ENCODE data around the gene DHRS7. TPM values are rescaled to one million over a fixed set of nuclear protein-coding genes. Genes with fewer than 3 reads are reported as not detected.

Gene DHRS7
- total RNA-seq, 4 donors from 2014 or later: 64.5 to 108 (median 91.2) TPM

GRCh38 chr14:60184146-60184904 lies 19.1 kb upstream of the DHRS7 start:
- peak in 1 of 2 donors; percentile 38 for DNase-seq
- peak; percentile 78 to 89 (median 80) for TF ChIP-seq CTCF (IDR thresholded peaks at IDR 0.05)
- TF ChIP-seq POLR2A (IDR thresholded peaks at IDR 0.05): no peak
- Histone ChIP-seq H3K36me3 (no peaks in the 10 kb centered on the region), H3K9me3 (no peaks in the 10 kb centered on the region), H3K4me3 (peak overlapping the region; percentile 28 to 40), H3K27me3 (no peaks in the 10 kb centered on the region), H3K4me1 (no peaks in the 10 kb centered on the region), H3K27ac (peak overlapping the region; percentile 79 to 80)
- intact Hi-C loops (cut with DNase I; ENCODE audit: low total_unique reads): loop anchor here (10.0 kb wide), 2 partner anchors 120 to 220 kb away; no protein-coding TSS in a partner anchor

- H3K36me3 ChIP-seq: no peaks in the 10 kb centered on the region
- peak overlapping the region; percentile 79 to 80 for H3K27ac ChIP-seq
- no peaks in the 10 kb centered on the region for H3K27me3 ChIP-seq
- peak overlapping the region; percentile 28 to 40 for H3K4me3 ChIP-seq
- TF ChIP-seq POLR2A (IDR thresholded peaks at IDR 0.05) (no peak), CTCF (IDR thresholded peaks at IDR 0.05) (no peak)
- intact Hi-C loops (cut with DNase I; ENCODE audit: low total_unique reads): loop anchor here (10.0 kb wide), 2 partner anchors 119 to 219 kb away; no protein-coding TSS in a partner anchor
- H3K4me1 ChIP-seq: no peaks in the 10 kb centered on the region
- DNase-seq: no peak
- no peaks in the 10 kb centered on the region for H3K9me3 ChIP-seq
Observed at GRCh38 chr14:60183741-60184140, 18.5 kb upstream of the DHRS7 start.

GRCh38 chr14:60183138-60183537 lies 17.9 kb upstream of the DHRS7 start:
- intact Hi-C loops (cut with DNase I; ENCODE audit: low total_unique reads): loop anchor here (10.0 kb wide), 2 partner anchors 118 to 218 kb away; no protein-coding TSS in a partner anchor
- Histone ChIP-seq H3K36me3 (no peaks in the 10 kb centered on the region), H3K27me3 (no peaks in the 10 kb centered on the region), H3K4me3 (no peak overlapping the region), H3K4me1 (no peaks in the 10 kb centered on the region), H3K27ac (peak overlapping the region; percentile 79 to 80), H3K9me3 (peaks cover 0 to 3% of the 10 kb centered on the region in 2 donors)
- no peak for TF ChIP-seq POLR2A (IDR thresholded peaks at IDR 0.05)
- no peak for TF ChIP-seq CTCF (IDR thresholded peaks at IDR 0.05)
- no peak for DNase-seq

GRCh38 chr14:60179431-60179869 lies 14.3 kb upstream of the DHRS7 start:
- TF ChIP-seq CTCF (IDR thresholded peaks at IDR 0.05) (no peak), POLR2A (IDR thresholded peaks at IDR 0.05) (no peak)
- H3K27ac ChIP-seq: peak overlapping the region in 1 of 2 donors; percentile 0
- H3K9me3 ChIP-seq: peaks cover 0 to 3% of the 10 kb centered on the region in 2 donors
- no peaks in the 10 kb centered on the region for H3K27me3 ChIP-seq
- DNase-seq: no peak
- intact Hi-C loops (cut with DNase I; ENCODE audit: low total_unique reads): no loop called here
- H3K4me1 ChIP-seq: no peaks in the 10 kb centered on the region
- H3K4me3 ChIP-seq: no peak overlapping the region
- no peaks in the 10 kb centered on the region for H3K36me3 ChIP-seq

GRCh38 chr14:60178820-60179219 lies 13.6 kb upstream of the DHRS7 start:
- peaks cover 0 to 3% of the 10 kb centered on the region in 2 donors for H3K9me3 ChIP-seq
- no peaks in the 10 kb centered on the region for H3K27me3 ChIP-seq
- no peak for DNase-seq
- no peak for TF ChIP-seq CTCF (IDR thresholded peaks at IDR 0.05)
- TF ChIP-seq POLR2A (IDR thresholded peaks at IDR 0.05): no peak
- H3K27ac ChIP-seq: no peak overlapping the region
- no peaks in the 10 kb centered on the region for H3K36me3 ChIP-seq
- no peaks in the 10 kb centered on the region for H3K4me1 ChIP-seq
- no peak overlapping the region for H3K4me3 ChIP-seq
- intact Hi-C loops (cut with DNase I; ENCODE audit: low total_unique reads): no loop called here
